BLaER1 (cell line): Measurements from ENCODE around the gene PSMA8.
"Not testable (repeated sequence)": the region's sequence is repeated elsewhere in the genome, so short reads cannot be mapped to it uniquely, and the experiment has no call there.

ENCODE experiments used
- H3K27ac ChIP-seq: shearing (Covaris generic); formaldehyde crosslinking; 2 replicates; pipeline ENCODE4 v1.8.1; 2022
- H3K27me3 ChIP-seq: shearing (Covaris generic); formaldehyde crosslinking; 2 replicates; pipeline ENCODE4 v1.8.1; 2022
- H3K36me3 ChIP-seq: shearing (Covaris generic); formaldehyde crosslinking; 2 replicates; pipeline ENCODE4 v1.8.1; 2022
- H3K4me1 ChIP-seq: shearing (Covaris generic); formaldehyde crosslinking; 2 replicates; pipeline ENCODE4 v1.8.1; 2022
- H3K4me2 ChIP-seq: shearing (Covaris generic); formaldehyde crosslinking; 2 replicates; pipeline ENCODE4 v1.8.1; 2022
- H3K4me3 ChIP-seq: shearing (Covaris generic); formaldehyde crosslinking; 2 replicates; pipeline ENCODE4 v1.8.1; 2022
- H3K9ac ChIP-seq: shearing (Covaris generic); formaldehyde crosslinking; 2 replicates; pipeline ENCODE4 v1.8.1; 2022
- H3K9me3 ChIP-seq: shearing (Covaris generic); formaldehyde crosslinking; 2 replicates; pipeline ENCODE4 v1.8.1; 2022
- H4K20me1 ChIP-seq: shearing (Covaris generic); formaldehyde crosslinking; 2 replicates; pipeline ENCODE4 v1.8.1; 2022
- Cebpa-rat ChIP-seq: shearing (Covaris generic); IDR thresholded peaks from 2 replicates; pipeline ENCODE4 v1.8.1; 2022

Gene PSMA8

GRCh38 chr18:26227051-26227670 is 93.5 kb downstream of the PSMA8 start:
- H3K36me3 ChIP-seq: peaks cover 17% of the 10 kb centered on the region
- peaks cover 31% of the 10 kb centered on the region for H4K20me1 ChIP-seq
- H3K4me3 ChIP-seq: peak overlapping the region; percentile 85
- no peaks in the 10 kb centered on the region for H3K27me3 ChIP-seq
- peak overlapping the region; percentile 84 for H3K4me2 ChIP-seq
- peaks cover 12% of the 10 kb centered on the region for H3K9me3 ChIP-seq
- H3K4me1 ChIP-seq: peaks cover 24% of the 10 kb centered on the region
- peak overlapping the region; percentile 87 for H3K27ac ChIP-seq
- H3K9ac ChIP-seq: peak overlapping the region; percentile 87
- no peak for TF ChIP-seq Cebpa-rat

- Histone ChIP-seq H3K4me2 (peak overlapping the region; percentile 84), H3K9me3 (peaks cover 21% of the 10 kb centered on the region), H3K4me3 (peak overlapping the region; percentile 85), H3K27ac (no peak overlapping the region), H3K36me3 (peaks cover 20% of the 10 kb centered on the region), H3K27me3 (no peaks in the 10 kb centered on the region), H4K20me1 (peaks cover 36% of the 10 kb centered on the region), H3K4me1 (peaks cover 24% of the 10 kb centered on the region), H3K9ac (0 out of 2 replicates have a peak overlapping the region, but pooled peaks have one; percentile 87)
- no peak for TF ChIP-seq Cebpa-rat
Measured at GRCh38 chr18:26228562-26229260, 95.0 kb downstream of the PSMA8 start.

GRCh38 chr18:26230497-26230896 is 96.8 kb downstream of the PSMA8 start:
- Histone ChIP-seq H3K27me3 (no peaks in the 10 kb centered on the region), H3K4me1 (peaks cover 24% of the 10 kb centered on the region), H3K36me3 (peaks cover 20% of the 10 kb centered on the region), H3K4me3 (no peak overlapping the region), H4K20me1 (peaks cover 41% of the 10 kb centered on the region), H3K4me2 (no peak overlapping the region), H3K27ac (no peak overlapping the region), H3K9ac (no peak overlapping the region), H3K9me3 (peaks cover 21% of the 10 kb centered on the region)
- no peak for TF ChIP-seq Cebpa-rat

- Histone ChIP-seq H3K4me1 (peaks cover 29% of the 10 kb centered on the region), H3K9ac (no peak overlapping the region), H3K9me3 (peaks cover 21% of the 10 kb centered on the region), H3K27me3 (no peaks in the 10 kb centered on the region), H3K27ac (no peak overlapping the region), H4K20me1 (peaks cover 54% of the 10 kb centered on the region), H3K36me3 (peaks cover 20% of the 10 kb centered on the region), H3K4me2 (no peak overlapping the region), H3K4me3 (no peak overlapping the region)
- TF ChIP-seq Cebpa-rat: no peak
Measured at GRCh38 chr18:26233208-26233607, 99.5 kb downstream of the PSMA8 start.

GRCh38 chr18:26237363-26237762 is 103.7 kb downstream of the PSMA8 start:
- H3K9ac ChIP-seq, H3K27me3 ChIP-seq: not testable (repeated sequence)

GRCh38 chr18:26238718-26239117 is 105.0 kb downstream of the PSMA8 start:
- not testable (repeated sequence) for H3K27ac ChIP-seq, H3K4me3 ChIP-seq, H3K4me2 ChIP-seq, H3K36me3 ChIP-seq, H3K27me3 ChIP-seq, H3K9ac ChIP-seq
- Histone ChIP-seq H3K4me1 (peaks cover 17% of the 10 kb centered on the region), H4K20me1 (peaks cover 27% of the 10 kb centered on the region; the same call in 1 of the 2 replicates), H3K9me3 (peaks cover 25% of the 10 kb centered on the region)

More at GRCh38 chr18:26237363-26237762, 103.7 kb downstream of the PSMA8 start:
- H3K27ac ChIP-seq, H3K36me3 ChIP-seq, H3K4me3 ChIP-seq: not testable (repeated sequence)
- Histone ChIP-seq H3K4me1 (peaks cover 17% of the 10 kb centered on the region), H4K20me1 (peaks cover 32% of the 10 kb centered on the region; the same call in 1 of the 2 replicates), H3K4me2 (peak overlapping the region; percentile 65), H3K9me3 (peaks cover 18% of the 10 kb centered on the region)

GRCh38 chr18:26242392-26242791 is 108.7 kb downstream of the PSMA8 start:
- not testable (repeated sequence) for H3K27ac ChIP-seq, H3K4me2 ChIP-seq, H3K4me3 ChIP-seq, H4K20me1 ChIP-seq, H3K27me3 ChIP-seq, H3K4me1 ChIP-seq, H3K9ac ChIP-seq
- peaks cover 59% of the 10 kb centered on the region for H3K9me3 ChIP-seq
- H3K36me3 ChIP-seq: peaks cover 34% of the 10 kb centered on the region
